K562 (cell line): ENCODE results near the gene PSMD8. TPM values are rescaled to one million over a fixed set of nuclear protein-coding genes. Genes with fewer than 3 reads are reported as not detected.

Source experiments
- BRD4 ChIP-seq: fragments of 200-600 bp; sonication (generic); IDR thresholded peaks from 2 replicates; pipeline ENCODE4 v1.6.1; 2017; ENCODE audit warnings: inconsistent platforms
- CEBPZ ChIP-seq: fragments of 150-350 bp; IDR thresholded peaks from 2 replicates; pipeline ENCODE4 v1.6.1; 2014; ENCODE audit warnings: low read depth, mild to moderate bottlenecking, low read length, borderline replicate concordance
- CHD1 ChIP-seq: fragments of 200-600 bp; sonication (generic); IDR thresholded peaks from one replicate; pipeline ENCODE4 v1.6.1; 2012; ENCODE audit warnings: mild to moderate bottlenecking, moderate library complexity, low read length, inconsistent platforms
- E2F3 ChIP-seq: fragments of 250-450 bp; sonication (Bioruptor Pico); IDR thresholded peaks from 2 replicates; pipeline ENCODE4 v1.4.0; 2020; ENCODE audit warnings: mild to moderate bottlenecking
- FOXJ3 ChIP-seq: sonication (generic); formaldehyde crosslinking; IDR thresholded peaks from 2 replicates; pipeline ENCODE4 v1.4.0; 2020; ENCODE audit warnings: mild to moderate bottlenecking, missing genetic modification reagents
- HMG20A ChIP-seq: fragments of 450-650 bp; formaldehyde crosslinking; conservative IDR thresholded peaks from 2 replicates; pipeline ENCODE4 v1.4.0; 2020; ENCODE audit warnings: mild to moderate bottlenecking, mixed read lengths
- MAFG ChIP-seq: fragments of 450-650 bp; conservative IDR thresholded peaks from 2 replicates; pipeline ENCODE4 v1.6.1; 2016; ENCODE audit warnings: missing genetic modification characterization, missing compliant biosample characterization
- MIER1 ChIP-seq: fragments of 450-650 bp; IDR thresholded peaks from 2 replicates; pipeline ENCODE4 v1.6.1; 2016; ENCODE audit warnings: antibody characterized with exemption, mild to moderate bottlenecking, low read depth
- POLR3G ChIP-seq: IDR thresholded peaks from 2 replicates; pipeline ENCODE4 v1.6.1; 2011; ENCODE audit not compliant: insufficient read length, insufficient replicate concordance; ENCODE audit errors: extremely low read depth
- PYGO2 ChIP-seq: fragments of 450-650 bp; IDR thresholded peaks from 2 replicates; pipeline ENCODE4 v1.6.1; 2016; ENCODE audit warnings: mild to moderate bottlenecking, missing genetic modification characterization, moderate library complexity, missing compliant biosample characterization
- RBBP5 ChIP-seq: fragments of 200-600 bp; sonication (generic); IDR thresholded peaks from 2 replicates; pipeline ENCODE4 v1.6.1; 2012; ENCODE audit warnings: borderline replicate concordance, mild to moderate bottlenecking, low read length, control low read depth, inconsistent platforms; ENCODE audit not compliant: insufficient read depth, poor library complexity, severe bottlenecking
- SMAD3 ChIP-seq: fragments of 450-650 bp; formaldehyde crosslinking; conservative IDR thresholded peaks from 2 replicates; pipeline ENCODE4 v1.4.0; 2020; ENCODE audit warnings: mild to moderate bottlenecking
- THAP12 ChIP-seq: fragments of 250-450 bp; sonication (Bioruptor Pico); IDR thresholded peaks from 2 replicates; pipeline ENCODE4 v1.9.0; 2021; ENCODE audit warnings: mild to moderate bottlenecking, inconsistent platforms
- WHSC1 ChIP-seq: IDR thresholded peaks from one replicate; pipeline ENCODE4 v1.6.1; 2012; ENCODE audit warnings: low read length, control low read depth, inconsistent platforms
- ZC3H4 ChIP-seq: sonication (generic); formaldehyde crosslinking; IDR thresholded peaks from 2 replicates; pipeline ENCODE4 v1.9.0; 2021; ENCODE audit warnings: missing genetic modification reagents, borderline replicate concordance
- ZC3H8 ChIP-seq: fragments of 450-650 bp; IDR thresholded peaks from 2 replicates; pipeline ENCODE4 v1.6.1; 2017
- ZFP30 ChIP-seq: fragments of 250-450 bp; sonication (Bioruptor Pico); IDR thresholded peaks from 2 replicates; pipeline ENCODE4 v1.8.0; 2022; ENCODE audit warnings: moderate library complexity, mild to moderate bottlenecking, inconsistent platforms, borderline replicate concordance
- ZNF165 ChIP-seq: fragments of 250-450 bp; sonication (Bioruptor Pico); IDR thresholded peaks from 2 replicates; pipeline ENCODE4 v1.4.0; 2020; ENCODE audit warnings: borderline replicate concordance
- ZSCAN29 ChIP-seq: fragments of 450-650 bp; IDR thresholded peaks from 2 replicates; pipeline ENCODE4 v1.6.1; 2017
- polyA plus RNA-seq, 8 experiments: library from polyadenylated mRNA; depleted of rRNA in 4 of 8; stranded (reverse) in 5 of 8; unstranded in 3 of 8; fragments of >200 nt; fragmentation: Nextera tagmentation in 2 of 8; fragmentation: Illumina TruSeq in 1 of 8; extraction: Ambion mirVana in 2 of 8; extraction: Trizol in 1 of 8; gene quantifications; 2 replicates each; pipeline versions ENCODE4 v1.2.1 to v1.2.3, GENCODE V29; 2011 to 2014; ENCODE audit warnings: inconsistent platforms in 1 of 8, missing spikeins in 1 of 8
- total RNA-seq, 7 experiments: library from RNA; depleted of rRNA in 6 of 7; stranded (reverse); fragments of >200 nt in 6 of 7; fragmentation: Illumina TruSeq in 2 of 7; extraction: Trizol in 2 of 7; gene quantifications; 2 replicates each; pipeline versions ENCODE4 v1.2.1 to v1.2.3, GENCODE V29; 2011 to 2021; ENCODE audit warnings: low replicate concordance in 1 of 7
- TF ChIP-seq, protein P1 (sequence below): fragments of 450-650 bp; IDR thresholded peaks from 2 replicates; pipeline ENCODE4 v1.7.1; 2018; ENCODE audit warnings: mild to moderate bottlenecking, low read depth; ENCODE audit not compliant: partially characterized antibody
- TF ChIP-seq, protein P2 (sequence below): fragments of 250-450 bp; sonication (Bioruptor Pico); IDR thresholded peaks from 2 replicates; pipeline ENCODE4 v1.8.0; 2022; ENCODE audit warnings: moderate library complexity, mild to moderate bottlenecking, inconsistent platforms

The PSMD8 gene
- total and polyA plus RNA-seq, 9 of the 15 experiments (the other 6 are each of a cell fraction or from before 2014, with no cell fraction given), result 130 to 583 (median 315) TPM

DNA sequence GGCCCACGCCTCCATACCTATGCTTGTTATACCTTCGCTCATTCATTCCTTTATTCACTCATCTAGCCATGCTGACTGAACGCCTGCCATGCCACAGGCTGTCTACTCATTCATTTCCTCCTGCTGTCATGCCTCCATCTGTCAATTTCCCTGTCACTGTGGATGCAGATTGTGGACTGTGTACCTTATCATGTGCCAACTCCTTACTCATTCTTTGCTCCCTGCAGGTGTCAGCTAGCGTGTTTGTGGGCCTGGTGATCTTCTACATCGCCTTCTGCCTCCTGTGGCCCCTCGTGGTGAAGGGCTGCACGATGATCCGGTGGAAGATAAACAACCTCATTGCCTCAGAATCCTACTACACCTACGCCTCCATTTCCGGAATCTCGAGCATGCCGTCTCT is 4.1 kb upstream of the PSMD8 start (continued):
- no peak for TF ChIP-seq CEBPZ
- TF ChIP-seq, protein P1, sequence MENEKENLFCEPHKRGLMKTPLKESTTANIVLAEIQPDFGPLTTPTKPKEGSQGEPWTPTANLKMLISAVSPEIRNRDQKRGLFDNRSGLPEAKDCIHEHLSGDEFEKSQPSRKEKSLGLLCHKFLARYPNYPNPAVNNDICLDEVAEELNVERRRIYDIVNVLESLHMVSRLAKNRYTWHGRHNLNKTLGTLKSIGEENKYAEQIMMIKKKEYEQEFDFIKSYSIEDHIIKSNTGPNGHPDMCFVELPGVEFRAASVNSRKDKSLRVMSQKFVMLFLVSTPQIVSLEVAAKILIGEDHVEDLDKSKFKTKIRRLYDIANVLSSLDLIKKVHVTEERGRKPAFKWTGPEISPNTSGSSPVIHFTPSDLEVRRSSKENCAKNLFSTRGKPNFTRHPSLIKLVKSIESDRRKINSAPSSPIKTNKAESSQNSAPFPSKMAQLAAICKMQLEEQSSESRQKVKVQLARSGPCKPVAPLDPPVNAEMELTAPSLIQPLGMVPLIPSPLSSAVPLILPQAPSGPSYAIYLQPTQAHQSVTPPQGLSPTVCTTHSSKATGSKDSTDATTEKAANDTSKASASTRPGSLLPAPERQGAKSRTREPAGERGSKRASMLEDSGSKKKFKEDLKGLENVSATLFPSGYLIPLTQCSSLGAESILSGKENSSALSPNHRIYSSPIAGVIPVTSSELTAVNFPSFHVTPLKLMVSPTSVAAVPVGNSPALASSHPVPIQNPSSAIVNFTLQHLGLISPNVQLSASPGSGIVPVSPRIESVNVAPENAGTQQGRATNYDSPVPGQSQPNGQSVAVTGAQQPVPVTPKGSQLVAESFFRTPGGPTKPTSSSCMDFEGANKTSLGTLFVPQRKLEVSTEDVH, result no peak
- no peak for TF ChIP-seq MAFG
- TF ChIP-seq BRD4, result no peak
- TF ChIP-seq HMG20A, result no peak
- TF ChIP-seq ZSCAN29, result no peak
- no peak for TF ChIP-seq WHSC1
- no peak for TF ChIP-seq RBBP5
- TF ChIP-seq ZC3H8, result no peak
- TF ChIP-seq FOXJ3, result no peak
- no peak for TF ChIP-seq ZC3H4 (CRISPR knock-in tag)
- TF ChIP-seq, protein P2, sequence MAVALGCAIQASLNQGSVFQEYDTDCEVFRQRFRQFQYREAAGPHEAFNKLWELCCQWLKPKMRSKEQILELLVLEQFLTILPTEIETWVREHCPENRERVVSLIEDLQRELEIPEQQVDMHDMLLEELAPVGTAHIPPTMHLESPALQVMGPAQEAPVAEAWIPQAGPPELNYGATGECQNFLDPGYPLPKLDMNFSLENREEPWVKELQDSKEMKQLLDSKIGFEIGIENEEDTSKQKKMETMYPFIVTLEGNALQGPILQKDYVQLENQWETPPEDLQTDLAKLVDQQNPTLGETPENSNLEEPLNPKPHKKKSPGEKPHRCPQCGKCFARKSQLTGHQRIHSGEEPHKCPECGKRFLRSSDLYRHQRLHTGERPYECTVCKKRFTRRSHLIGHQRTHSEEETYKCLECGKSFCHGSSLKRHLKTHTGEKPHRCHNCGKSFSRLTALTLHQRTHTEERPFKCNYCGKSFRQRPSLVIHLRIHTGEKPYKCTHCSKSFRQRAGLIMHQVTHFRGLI, result no peak
- TF ChIP-seq MIER1, result no peak
- TF ChIP-seq CHD1, result no peak
- no peak for TF ChIP-seq ZFP30
- no peak for TF ChIP-seq ZNF165 (CRISPR knock-in tag)
- TF ChIP-seq THAP12 (CRISPR knock-in tag), result no peak
- no peak for TF ChIP-seq SMAD3 (CRISPR knock-in tag)
- TF ChIP-seq E2F3 (CRISPR knock-in tag), result no peak
- TF ChIP-seq PYGO2 (tag), result no peak
- no peak for TF ChIP-seq POLR3G
